GM12878 (cell line): ENCODE data around the gene MEDAG.

Experiments used
- EP300 ChIP-seq, 2 experiments: fragments of 150-350 bp in 1 of 2; IDR thresholded peaks; 2 replicates each; pipeline ENCODE4 v1.6.1; 2011 to 2012; ENCODE audit warnings: low read depth in 2 of 2, low read length in 2 of 2, borderline replicate concordance in 1 of 2, improper control_type of control experiment in 1 of 2, inconsistent platforms in 1 of 2; ENCODE audit not compliant: control insufficient read depth in 1 of 2
- GATAD2B ChIP-seq: fragments of 450-650 bp; conservative IDR thresholded peaks from 2 replicates; pipeline ENCODE4 v1.6.1; 2017; ENCODE audit warnings: low read depth, mild to moderate bottlenecking, moderate library complexity
- HDGF ChIP-seq: fragments of 450-650 bp; IDR thresholded peaks from 2 replicates; pipeline ENCODE4 v1.6.1; 2016; ENCODE audit warnings: antibody characterized with exemption
- POLR2AphosphoS5 ChIP-seq: IDR thresholded peaks from 2 replicates; pipeline ENCODE4 v1.6.1; 2011; ENCODE audit warnings: mild to moderate bottlenecking, low read length, inconsistent platforms

- TF ChIP-seq EP300 (IDR thresholded peaks at IDR 0.05; ENCODE audit: borderline replicate concordance in 1 of 2, control insufficient read depth in 1 of 2, low read depth in 2 of 2, low read length in 2 of 2), result no peak
- no peak for TF ChIP-seq POLR2AphosphoS5
- no peak for TF ChIP-seq GATAD2B
- TF ChIP-seq HDGF, result no peak
Measured at GRCh38 chr13:30928978-30929377, 22.9 kb downstream of the MEDAG start.
